ENCODE measurements around the gene BFAR.

The BFAR gene

GRCh38 chr16:14632693-14633569, at the start of gene BFAR:
Gene BFAR, plus strand, starts transcription at chr16:14632951. Its CDS starts 11,396 bp downstream, at chr16:14644347.
- Histone ChIP-seq H3K9ac (ENCODE audit: low read length) (peak within 1 kb of the TSS; percentile 90), H3K27me3 (ENCODE audit: low read depth, low read length) (no peaks in the 10 kb centered on the region), H3K4me2 (ENCODE audit: low read length) (peak within 1 kb of the TSS; percentile 89), H4K20me1 (ENCODE audit: insufficient read depth, low read length) (peaks cover 28% of the 10 kb centered on the region), H3K4me3 (ENCODE audit: low read length) (peak within 1 kb of the TSS; percentile 91), H3K9me3 (ENCODE audit: insufficient read depth, low read length) (no peaks in the 10 kb centered on the region), H3K79me2 (ENCODE audit: low read length) (peaks cover 75% of the 10 kb centered on the region), H3K27ac (ENCODE audit: low read length) (peak within 1 kb of the TSS; percentile 76), H2AFZ (ENCODE audit: low read depth, low read length) (no peak within 1 kb of the TSS), H3K4me1 (ENCODE audit: low read length) (peaks cover 29% of the 10 kb centered on the region), H3K36me3 (replicated peaks; ENCODE audit: low read depth, low read length) (peaks cover 18% of the 10 kb centered on the region)
- TF ChIP-seq CTCF (IDR thresholded peaks at IDR 0.05; ENCODE audit: low read depth, low read length) (no peak), EZH2phosphoT487 (IDR thresholded peaks at IDR 0.05; ENCODE audit: low read depth) (no peak)

- no peak overlapping the region for H3K4me2 ChIP-seq (ENCODE audit: low read length)
- TF ChIP-seq EZH2phosphoT487 (IDR thresholded peaks at IDR 0.05; ENCODE audit: low read depth): no peak
- no peak for TF ChIP-seq CTCF (IDR thresholded peaks at IDR 0.05; ENCODE audit: low read depth, low read length)
- no peak overlapping the region for H3K4me3 ChIP-seq (ENCODE audit: low read length)
- no peaks in the 10 kb centered on the region for H4K20me1 ChIP-seq (ENCODE audit: insufficient read depth, low read length)
- H3K9me3 ChIP-seq (ENCODE audit: insufficient read depth, low read length): no peaks in the 10 kb centered on the region
- no peak overlapping the region for H3K9ac ChIP-seq (ENCODE audit: low read length)
- peaks cover 19% of the 10 kb centered on the region for H3K4me1 ChIP-seq (ENCODE audit: low read length)
- H3K36me3 ChIP-seq (replicated peaks; ENCODE audit: low read depth, low read length): peaks cover 49% of the 10 kb centered on the region
- no peaks in the 10 kb centered on the region for H3K27me3 ChIP-seq (ENCODE audit: low read depth, low read length)
- no peak overlapping the region for H2AFZ ChIP-seq (ENCODE audit: low read depth, low read length)
- H3K27ac ChIP-seq (ENCODE audit: low read length): no peak overlapping the region
- no peaks in the 10 kb centered on the region for H3K79me2 ChIP-seq (ENCODE audit: low read length)
These were observed 47.5 kb upstream of the BFAR start for GRCh38 chr16:14585287-14585686.

GRCh38 chr16:14586637-14587305, 46.0 kb upstream of the BFAR start:
- Histone ChIP-seq H3K36me3 (replicated peaks; ENCODE audit: low read depth, low read length) (peaks cover 44% of the 10 kb centered on the region), H3K27ac (ENCODE audit: low read length) (no peak overlapping the region), H3K9ac (ENCODE audit: low read length) (no peak overlapping the region), H3K9me3 (ENCODE audit: insufficient read depth, low read length) (no peaks in the 10 kb centered on the region), H3K27me3 (ENCODE audit: low read depth, low read length) (no peaks in the 10 kb centered on the region), H4K20me1 (ENCODE audit: insufficient read depth, low read length) (no peaks in the 10 kb centered on the region), H3K4me1 (ENCODE audit: low read length) (peaks cover 5% of the 10 kb centered on the region), H3K79me2 (ENCODE audit: low read length) (no peaks in the 10 kb centered on the region), H2AFZ (ENCODE audit: low read depth, low read length) (no peak overlapping the region), H3K4me3 (ENCODE audit: low read length) (no peak overlapping the region), H3K4me2 (ENCODE audit: low read length) (no peak overlapping the region)
- TF ChIP-seq EZH2phosphoT487 (IDR thresholded peaks at IDR 0.05; ENCODE audit: low read depth): no peak
- no peak for TF ChIP-seq CTCF (IDR thresholded peaks at IDR 0.05; ENCODE audit: low read depth, low read length)

- no peaks in the 10 kb centered on the region for H3K4me1 ChIP-seq (ENCODE audit: low read length)
- H3K4me2 ChIP-seq (ENCODE audit: low read length): no peak overlapping the region
- H3K27me3 ChIP-seq (ENCODE audit: low read depth, low read length): no peaks in the 10 kb centered on the region
- no peaks in the 10 kb centered on the region for H3K9me3 ChIP-seq (ENCODE audit: insufficient read depth, low read length)
- no peak overlapping the region for H2AFZ ChIP-seq (ENCODE audit: low read depth, low read length)
- peak; percentile 46 for TF ChIP-seq CTCF (IDR thresholded peaks at IDR 0.05; ENCODE audit: low read depth, low read length)
- TF ChIP-seq EZH2phosphoT487 (IDR thresholded peaks at IDR 0.05; ENCODE audit: low read depth): no peak
- no peak overlapping the region for H3K27ac ChIP-seq (ENCODE audit: low read length)
- H4K20me1 ChIP-seq (ENCODE audit: insufficient read depth, low read length): no peaks in the 10 kb centered on the region
- H3K9ac ChIP-seq (ENCODE audit: low read length): no peak overlapping the region
- peaks cover 37% of the 10 kb centered on the region for H3K36me3 ChIP-seq (replicated peaks; ENCODE audit: low read depth, low read length)
- H3K4me3 ChIP-seq (ENCODE audit: low read length): no peak overlapping the region
- no peaks in the 10 kb centered on the region; the same call in 1 of the 2 replicates for H3K79me2 ChIP-seq (ENCODE audit: low read length)
These were observed 32.6 kb upstream of the BFAR start for GRCh38 chr16:14600164-14600563.
